Body of pancreas (tissue), 4 donors: Measurements from ENCODE around the gene FA2H.

Source experiments
- POLR2A ChIP-seq, 3 donors: fragments of 450-650 bp; IDR thresholded peaks; one replicate each; pipeline ENCODE4 v1.6.1; 2016; ENCODE audit warnings: antibody characterized with exemption in 3 of 3, mild to moderate bottlenecking in 2 of 3
- TF ChIP-seq, protein P1 (sequence below), 7 experiments: fragments of 450-650 bp in 4 of 7; fragments of 200-600 bp in 3 of 7; sonication (generic) in 3 of 7; IDR thresholded peaks; one replicate each; pipeline ENCODE4 v1.5.1; 2016 to 2019; ENCODE audit warnings: antibody characterized with exemption in 7 of 7

DNA sequence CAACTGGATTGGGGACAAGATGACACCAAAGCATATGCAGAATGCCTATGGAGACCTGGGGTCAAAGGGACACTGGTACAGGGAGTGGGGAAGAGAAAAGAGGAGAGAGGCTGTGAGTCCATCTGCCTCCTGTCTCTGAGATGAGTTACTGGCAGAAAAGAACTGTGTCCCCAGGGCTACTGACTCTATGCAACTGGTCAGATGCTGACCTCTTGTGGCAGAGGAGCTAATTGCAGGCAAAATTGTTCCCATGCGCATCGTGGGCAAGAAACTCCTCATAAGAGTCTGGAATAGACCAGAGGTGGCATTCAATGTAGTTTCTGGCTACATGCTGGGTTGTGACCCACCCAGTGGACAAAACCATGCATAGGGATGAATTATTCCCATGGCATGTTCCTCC is 47.9 kb downstream of the FA2H start:
- TF ChIP-seq, protein P1, sequence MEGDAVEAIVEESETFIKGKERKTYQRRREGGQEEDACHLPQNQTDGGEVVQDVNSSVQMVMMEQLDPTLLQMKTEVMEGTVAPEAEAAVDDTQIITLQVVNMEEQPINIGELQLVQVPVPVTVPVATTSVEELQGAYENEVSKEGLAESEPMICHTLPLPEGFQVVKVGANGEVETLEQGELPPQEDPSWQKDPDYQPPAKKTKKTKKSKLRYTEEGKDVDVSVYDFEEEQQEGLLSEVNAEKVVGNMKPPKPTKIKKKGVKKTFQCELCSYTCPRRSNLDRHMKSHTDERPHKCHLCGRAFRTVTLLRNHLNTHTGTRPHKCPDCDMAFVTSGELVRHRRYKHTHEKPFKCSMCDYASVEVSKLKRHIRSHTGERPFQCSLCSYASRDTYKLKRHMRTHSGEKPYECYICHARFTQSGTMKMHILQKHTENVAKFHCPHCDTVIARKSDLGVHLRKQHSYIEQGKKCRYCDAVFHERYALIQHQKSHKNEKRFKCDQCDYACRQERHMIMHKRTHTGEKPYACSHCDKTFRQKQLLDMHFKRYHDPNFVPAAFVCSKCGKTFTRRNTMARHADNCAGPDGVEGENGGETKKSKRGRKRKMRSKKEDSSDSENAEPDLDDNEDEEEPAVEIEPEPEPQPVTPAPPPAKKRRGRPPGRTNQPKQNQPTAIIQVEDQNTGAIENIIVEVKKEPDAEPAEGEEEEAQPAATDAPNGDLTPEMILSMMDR (IDR thresholded peaks at IDR 0.05), result peak in 6 of 7 experiments; percentile 10 to 45 (median 24)
- TF ChIP-seq POLR2A (IDR thresholded peaks at IDR 0.05), result no peak
